HG02938 (cell line): Measurements from ENCODE around the gene GCN1.

Source experiments
- ATAC-seq: cut with Tn5 transposase; IDR thresholded peaks from one replicate; pipeline ENCODE4 v1.9.1; 2021; ENCODE audit warnings: mild to moderate bottlenecking, moderate library complexity; ENCODE audit not compliant: unreplicated experiment

Gene GCN1

DNA sequence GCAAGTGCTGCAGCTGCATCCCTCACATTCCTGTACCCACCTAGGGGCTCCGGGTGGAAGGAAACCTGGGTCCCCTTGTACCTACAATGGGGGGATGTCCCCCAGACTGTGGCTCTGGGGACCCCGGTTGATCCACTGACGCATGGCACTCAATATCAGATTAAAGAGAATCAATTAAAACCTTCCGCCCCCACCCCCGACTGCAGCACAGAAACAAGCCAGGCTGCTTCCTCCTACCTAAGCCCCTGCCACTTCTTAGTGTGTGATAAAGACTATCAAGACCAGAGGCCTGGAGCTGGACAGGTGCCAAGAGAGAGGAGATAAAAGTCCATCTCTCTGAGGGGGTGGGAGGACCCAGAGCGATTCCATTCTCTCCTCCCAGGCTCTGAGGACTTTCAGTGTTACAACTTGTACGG, 34.6 kb upstream of the GCN1 start:
- ATAC-seq: no peak

GRCh38 chr12:120228291-120229070, 34.0 kb upstream of the GCN1 start:
- ATAC-seq: peak; percentile 51

- ATAC-seq: no peak
Measured at GRCh38 chr12:120228041-120228290, 33.5 kb upstream of the GCN1 start.

GRCh38 chr12:120227233-120228040, 32.9 kb upstream of the GCN1 start:
- ATAC-seq: no peak

GRCh38 chr12:120225852-120226640, 31.5 kb upstream of the GCN1 start:
- no peak for ATAC-seq

GRCh38 chr12:120225200-120225558, 30.7 kb upstream of the GCN1 start:
- ATAC-seq: no peak

DNA sequence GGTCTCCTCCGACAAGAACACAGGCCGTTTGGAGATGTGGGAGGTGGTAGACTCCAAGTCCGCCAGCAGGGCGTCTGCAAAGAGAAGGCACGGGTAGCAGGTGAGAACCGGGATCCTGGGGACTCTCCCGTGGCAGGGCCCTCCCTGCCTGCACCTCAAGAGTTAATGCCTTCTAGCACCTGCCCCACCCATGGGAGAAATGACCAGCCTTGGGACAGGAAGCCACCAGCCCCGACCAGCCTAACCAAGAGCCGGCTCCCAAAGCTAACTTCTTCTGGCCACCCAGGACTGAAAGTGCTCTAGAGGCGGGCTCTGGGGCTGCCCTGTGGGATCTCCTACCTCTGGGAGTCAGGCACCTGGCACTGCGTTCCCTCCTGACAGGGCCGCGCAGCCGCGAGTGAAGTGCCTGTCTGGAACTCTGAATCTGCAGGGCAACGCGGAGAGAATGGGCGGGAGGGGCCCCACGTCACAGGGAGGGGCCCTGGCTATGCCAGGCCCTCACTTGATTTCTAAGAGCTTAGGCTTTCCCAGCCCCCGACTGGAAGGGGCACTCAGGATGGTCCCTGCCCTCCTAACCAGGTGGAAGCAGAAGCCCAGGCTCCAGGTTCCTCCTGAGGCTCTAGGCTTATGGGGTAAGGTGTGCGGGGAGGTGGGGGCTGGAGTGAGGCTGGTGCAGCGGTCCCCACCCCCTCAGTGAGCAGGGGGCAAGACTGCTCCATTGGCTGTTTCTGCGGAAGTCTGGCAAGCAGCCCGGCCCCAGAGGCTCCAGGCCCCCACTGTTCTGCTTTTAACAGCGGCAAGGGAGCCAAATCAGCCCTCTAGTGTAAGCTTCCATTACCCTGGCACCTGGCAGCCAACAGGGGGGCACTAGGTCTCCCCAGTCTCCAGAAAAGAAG, 30.0 kb upstream of the GCN1 start:
- no peak for ATAC-seq

DNA sequence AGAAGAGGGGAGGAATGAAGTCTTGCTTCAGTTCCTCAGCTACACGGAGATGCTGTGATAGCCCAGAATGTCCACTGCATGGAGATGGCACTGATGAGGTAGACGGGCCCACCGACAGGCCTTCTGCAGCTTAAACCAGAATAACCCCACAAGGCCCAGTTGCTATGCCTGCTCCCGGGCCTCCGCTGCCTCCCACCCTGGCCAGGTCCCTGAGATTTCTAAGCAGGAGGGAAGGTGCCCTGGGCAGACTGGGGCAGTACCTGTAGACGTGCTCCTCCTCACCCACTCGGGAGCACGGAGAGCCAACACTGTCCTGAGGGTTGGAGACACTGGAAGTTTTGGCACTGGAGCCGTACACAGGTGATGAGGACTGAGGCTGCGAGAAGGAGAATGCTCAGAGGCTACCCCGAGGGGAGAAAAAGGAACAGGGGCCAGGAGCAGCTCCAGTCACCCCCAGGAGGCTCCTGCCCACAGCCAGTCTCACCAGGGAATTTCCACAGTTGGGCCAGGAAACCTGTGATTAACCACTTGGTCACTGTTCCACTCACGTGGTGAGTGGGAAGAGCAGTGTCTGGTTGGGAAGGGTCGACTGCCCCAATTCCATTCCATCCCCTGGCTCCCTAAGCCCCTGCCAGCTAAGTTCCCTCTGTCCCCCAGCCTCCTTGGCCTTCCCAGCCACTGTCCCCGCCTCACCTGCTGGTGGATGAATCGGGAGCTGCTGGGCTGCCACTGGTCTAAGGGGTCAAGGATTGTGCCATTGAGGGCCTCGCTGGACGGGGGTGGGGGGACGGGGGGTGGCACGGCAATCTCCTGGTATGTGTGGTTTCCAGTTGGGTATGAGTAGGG, 29.2 kb upstream of the GCN1 start:
- ATAC-seq: no peak

GRCh38 chr12:120222288-120222832, 27.8 kb upstream of the GCN1 start:
- no peak for ATAC-seq

GRCh38 chr12:120221576-120221900, 27.0 kb upstream of the GCN1 start:
- no peak for ATAC-seq

GRCh38 chr12:120220838-120221575, 26.5 kb upstream of the GCN1 start:
- no peak for ATAC-seq

DNA sequence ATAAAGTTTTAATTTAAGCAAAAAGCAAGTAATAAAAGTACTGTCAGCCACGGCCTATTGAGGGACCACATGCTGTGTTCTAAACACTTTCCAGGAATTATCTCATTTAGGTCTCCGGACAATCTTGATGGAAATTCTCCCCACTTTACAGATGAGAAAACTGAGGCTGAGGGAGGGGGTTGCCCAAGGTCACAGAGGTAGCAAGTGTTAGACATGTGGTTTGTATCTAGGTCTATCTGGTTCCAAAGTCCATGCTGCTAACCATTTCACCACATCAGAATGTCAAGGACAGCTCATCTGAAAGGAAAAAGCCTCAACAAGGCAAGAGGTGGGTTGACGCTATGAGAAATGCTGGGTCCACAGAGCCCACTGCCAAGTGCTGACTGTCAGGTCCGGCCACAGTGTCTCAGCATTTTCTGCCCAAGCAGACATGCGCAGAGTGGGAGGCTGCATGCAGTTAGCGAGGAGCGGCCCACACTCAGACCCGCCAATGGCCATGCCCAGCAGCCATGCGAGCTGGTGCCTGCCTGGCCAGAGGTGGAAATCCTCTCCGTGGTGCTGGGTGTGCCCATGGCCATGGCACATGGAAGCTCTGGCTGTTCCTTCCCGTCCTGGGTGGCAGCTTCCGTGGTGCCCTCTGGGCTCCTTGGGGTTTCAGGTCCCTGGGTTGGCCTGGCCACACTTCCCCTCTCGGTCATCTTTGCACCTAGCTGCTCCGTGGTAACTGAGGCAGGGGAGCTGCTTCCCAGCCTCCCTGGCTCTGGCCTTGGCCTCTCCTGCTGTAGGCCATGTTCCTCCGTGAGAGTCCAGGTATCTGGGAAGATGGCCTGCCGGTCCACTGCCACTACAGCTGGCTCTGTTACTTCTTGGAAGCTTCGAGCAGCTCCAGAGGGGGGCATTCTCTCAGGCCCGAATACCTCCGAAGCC, 24.4 kb upstream of the GCN1 start:
- ATAC-seq: no peak

- no peak for ATAC-seq
Measured at GRCh38 chr12:120216742-120217605, 22.5 kb upstream of the GCN1 start.

GRCh38 chr12:120215766-120216735, 21.5 kb upstream of the GCN1 start:
- ATAC-seq: no peak

DNA sequence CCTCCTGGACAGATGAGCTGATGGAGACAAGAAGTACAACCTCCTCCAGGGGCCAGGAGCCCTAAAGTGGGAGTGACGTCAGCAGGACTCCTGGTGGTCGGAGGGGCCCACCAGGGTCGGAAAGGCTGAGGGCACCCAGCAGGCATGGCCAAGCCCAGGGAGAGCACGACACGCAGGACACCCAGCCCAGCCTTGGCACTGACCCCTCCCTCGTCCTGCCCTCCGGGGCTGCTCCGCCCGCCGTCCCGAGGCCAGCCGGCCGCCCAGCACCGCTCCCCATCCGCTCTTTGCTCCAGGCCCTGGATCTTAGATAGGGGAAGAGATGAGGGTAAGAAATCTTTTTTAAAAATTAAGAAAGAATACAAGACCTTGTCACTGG, 20.8 kb upstream of the GCN1 start:
- no peak for ATAC-seq
